ENCODE results near the gene IRF8. TPM values are rescaled to one million over a fixed set of nuclear protein-coding genes. Genes with fewer than 3 reads are reported as not detected.

Gene IRF8
- total RNA-seq, 1 experiment from 2014 or later, result 29.5 TPM

DNA sequence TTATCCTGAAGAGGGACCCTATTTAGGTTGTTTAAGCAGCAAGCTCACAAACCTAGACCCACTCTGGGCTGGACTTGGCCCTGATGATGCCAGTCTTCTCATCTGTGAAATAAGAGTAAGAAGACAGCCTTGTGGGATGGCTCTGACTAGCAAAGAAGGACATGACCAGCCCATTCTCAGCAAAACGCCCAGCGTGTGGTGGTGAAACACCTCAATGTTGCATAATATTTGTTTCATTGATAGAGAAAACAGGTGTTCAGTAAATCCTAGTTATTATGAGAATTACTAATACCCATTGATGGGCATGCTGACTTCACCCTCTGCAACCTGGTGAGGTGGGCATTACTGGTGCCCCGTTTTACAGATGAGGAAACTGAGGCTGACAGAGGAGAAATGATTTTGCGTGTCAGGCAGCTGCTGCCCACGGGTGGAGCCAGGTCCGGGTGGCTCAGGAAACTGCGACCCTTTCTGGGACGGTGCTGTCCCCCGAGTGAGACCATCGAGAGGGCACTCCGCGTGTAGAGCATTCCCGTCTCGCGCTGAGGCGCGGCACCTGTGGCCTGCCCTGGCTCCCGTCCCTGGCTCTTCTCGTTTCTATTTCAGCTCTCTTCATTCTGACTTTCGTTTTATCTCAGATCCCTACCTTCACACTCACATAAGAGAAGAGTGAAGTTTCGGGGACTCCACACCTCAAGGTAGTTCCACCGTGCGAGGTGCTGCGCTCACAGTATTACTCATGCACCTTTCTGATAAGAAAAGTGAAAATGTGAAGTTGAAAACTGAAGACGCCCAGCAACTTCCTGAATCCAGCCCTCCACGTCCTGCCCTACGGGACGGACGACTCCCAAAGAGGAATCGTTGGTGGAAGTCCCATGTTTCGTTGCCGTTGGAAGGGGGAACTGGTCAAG, 48.5 kb downstream of the IRF8 start:
- no peaks in the 10 kb centered on the region for H3K36me3 Mint-ChIP-seq (ENCODE audit: insufficient read depth, unreplicated experiment)
- POLR2A ChIA-PET, result no interaction called here
- CTCF ChIA-PET, result no interaction called here
- Histone ChIP-seq H3K4me3 (ENCODE audit: low read depth, low read length) (no peak overlapping the region), H3K27me3 (replicated peaks; ENCODE audit: control insufficient read depth, insufficient read depth, low read length) (no peaks in the 10 kb centered on the region), H3K9me3 (no peaks in the 10 kb centered on the region), H3K4me1 (no peaks in the 10 kb centered on the region), H3K36me3 (ENCODE audit: control insufficient read depth, insufficient read depth, low read length) (no peaks in the 10 kb centered on the region)
- TF ChIP-seq, protein P1, sequence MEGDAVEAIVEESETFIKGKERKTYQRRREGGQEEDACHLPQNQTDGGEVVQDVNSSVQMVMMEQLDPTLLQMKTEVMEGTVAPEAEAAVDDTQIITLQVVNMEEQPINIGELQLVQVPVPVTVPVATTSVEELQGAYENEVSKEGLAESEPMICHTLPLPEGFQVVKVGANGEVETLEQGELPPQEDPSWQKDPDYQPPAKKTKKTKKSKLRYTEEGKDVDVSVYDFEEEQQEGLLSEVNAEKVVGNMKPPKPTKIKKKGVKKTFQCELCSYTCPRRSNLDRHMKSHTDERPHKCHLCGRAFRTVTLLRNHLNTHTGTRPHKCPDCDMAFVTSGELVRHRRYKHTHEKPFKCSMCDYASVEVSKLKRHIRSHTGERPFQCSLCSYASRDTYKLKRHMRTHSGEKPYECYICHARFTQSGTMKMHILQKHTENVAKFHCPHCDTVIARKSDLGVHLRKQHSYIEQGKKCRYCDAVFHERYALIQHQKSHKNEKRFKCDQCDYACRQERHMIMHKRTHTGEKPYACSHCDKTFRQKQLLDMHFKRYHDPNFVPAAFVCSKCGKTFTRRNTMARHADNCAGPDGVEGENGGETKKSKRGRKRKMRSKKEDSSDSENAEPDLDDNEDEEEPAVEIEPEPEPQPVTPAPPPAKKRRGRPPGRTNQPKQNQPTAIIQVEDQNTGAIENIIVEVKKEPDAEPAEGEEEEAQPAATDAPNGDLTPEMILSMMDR (IDR thresholded peaks at IDR 0.05; ENCODE audit: insufficient read depth in 1 of 2, low read depth in 1 of 2, low read length in 1 of 2, severe bottlenecking in 1 of 2, unreplicated experiment in 1 of 2), result no peak
- H3K4me3 Mint-ChIP-seq (ENCODE audit: unreplicated experiment), result no peak overlapping the region
- no TSS peak for BruUV-seq (replicated peaks)
- H3K27me3 Mint-ChIP-seq (ENCODE audit: insufficient read depth, unreplicated experiment), result no peaks in the 10 kb centered on the region
- no peak for DNase-seq
- intact Hi-C loops (cut with micrococcal nuclease; ENCODE audit: unreplicated experiment), result no loop called here
- H3K27ac Mint-ChIP-seq (ENCODE audit: unreplicated experiment), result peak overlapping the region; percentile 8
- H3K9me3 Mint-ChIP-seq (ENCODE audit: unreplicated experiment), result no peaks in the 10 kb centered on the region
- no peaks in the 10 kb centered on the region for H3K4me1 Mint-ChIP-seq (ENCODE audit: low read depth, unreplicated experiment)

DNA sequence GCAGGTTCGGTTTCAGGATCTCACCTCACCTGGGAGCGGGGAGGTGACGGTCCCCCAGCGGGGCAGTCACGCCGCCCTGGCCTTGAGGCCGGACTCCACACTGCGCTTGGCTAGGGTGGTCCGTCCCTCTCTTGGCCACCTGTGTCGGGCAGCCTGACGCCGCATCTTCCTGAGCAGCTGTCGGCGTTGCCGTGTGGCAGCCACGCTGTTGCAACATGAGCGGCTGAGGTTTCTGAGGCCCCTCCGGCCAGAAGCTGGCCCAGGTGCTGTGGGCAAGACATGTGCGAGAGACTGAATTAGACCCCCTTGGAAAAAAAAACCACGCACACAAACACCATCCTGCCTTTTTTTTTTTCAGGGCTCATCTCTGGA, 49.2 kb downstream of the IRF8 start:
- TF ChIP-seq, protein P1 (IDR thresholded peaks at IDR 0.05; ENCODE audit: insufficient read depth in 1 of 2, low read depth in 1 of 2, low read length in 1 of 2, severe bottlenecking in 1 of 2, unreplicated experiment in 1 of 2), result no peak
- no peaks in the 10 kb centered on the region for H3K9me3 Mint-ChIP-seq (ENCODE audit: unreplicated experiment)
- intact Hi-C loops (cut with micrococcal nuclease; ENCODE audit: unreplicated experiment), result no loop called here
- POLR2A ChIA-PET, result no interaction called here
- Histone ChIP-seq H3K4me1 (no peaks in the 10 kb centered on the region), H3K9me3 (no peaks in the 10 kb centered on the region), H3K4me3 (ENCODE audit: low read depth, low read length) (no peak overlapping the region), H3K36me3 (ENCODE audit: control insufficient read depth, insufficient read depth, low read length) (no peaks in the 10 kb centered on the region), H3K27me3 (replicated peaks; ENCODE audit: control insufficient read depth, insufficient read depth, low read length) (no peaks in the 10 kb centered on the region)
- H3K4me1 Mint-ChIP-seq (ENCODE audit: low read depth, unreplicated experiment), result no peaks in the 10 kb centered on the region
- no peak overlapping the region for H3K27ac Mint-ChIP-seq (ENCODE audit: unreplicated experiment)
- BruUV-seq (replicated peaks), result no TSS peak
- H3K27me3 Mint-ChIP-seq (ENCODE audit: insufficient read depth, unreplicated experiment), result no peaks in the 10 kb centered on the region
- no peaks in the 10 kb centered on the region for H3K36me3 Mint-ChIP-seq (ENCODE audit: insufficient read depth, unreplicated experiment)
- no peak for DNase-seq
- no peak overlapping the region for H3K4me3 Mint-ChIP-seq (ENCODE audit: unreplicated experiment)
- CTCF ChIA-PET, result no interaction called here

DNA sequence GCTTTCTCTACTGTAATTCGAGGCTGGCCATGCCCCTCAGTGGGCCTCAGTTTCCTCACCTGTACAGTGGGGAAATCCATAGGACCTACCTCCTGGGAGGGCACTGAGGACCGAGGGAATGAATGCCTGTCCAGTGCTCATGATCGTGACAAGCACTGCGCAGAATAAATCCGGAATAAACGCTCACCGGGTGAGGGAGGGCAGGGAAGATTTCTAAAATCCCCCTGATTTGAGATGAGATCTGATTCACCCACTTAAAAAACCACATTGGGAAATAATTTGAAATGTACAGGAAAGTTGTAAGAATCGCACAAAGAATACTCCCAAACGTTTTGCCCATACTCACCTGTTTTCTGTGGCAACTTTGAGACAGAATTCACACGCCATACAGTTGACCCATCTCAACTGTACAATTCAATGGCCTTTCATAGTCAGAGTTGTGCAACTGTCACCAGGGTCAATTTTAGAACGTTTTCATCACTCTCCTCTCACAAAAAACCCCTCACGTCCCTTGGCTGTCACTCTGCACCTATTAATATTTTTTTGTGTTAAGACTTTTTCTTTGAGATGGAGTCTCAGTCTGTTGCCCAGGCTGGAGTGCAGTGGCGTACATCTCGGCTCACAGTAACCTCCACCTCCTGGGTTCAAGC, 49.8 kb downstream of the IRF8 start:
- CTCF ChIA-PET, result no interaction called here
- Histone ChIP-seq H3K4me3 (ENCODE audit: low read depth, low read length) (no peak overlapping the region), H3K4me1 (no peaks in the 10 kb centered on the region), H3K27me3 (replicated peaks; ENCODE audit: control insufficient read depth, insufficient read depth, low read length) (no peaks in the 10 kb centered on the region), H3K36me3 (ENCODE audit: control insufficient read depth, insufficient read depth, low read length) (no peaks in the 10 kb centered on the region), H3K9me3 (no peaks in the 10 kb centered on the region)
- DNase-seq, result no peak
- POLR2A ChIA-PET, result no interaction called here
- no peaks in the 10 kb centered on the region for H3K4me1 Mint-ChIP-seq (ENCODE audit: low read depth, unreplicated experiment)
- no peaks in the 10 kb centered on the region for H3K36me3 Mint-ChIP-seq (ENCODE audit: insufficient read depth, unreplicated experiment)
- TF ChIP-seq, protein P1 (IDR thresholded peaks at IDR 0.05; ENCODE audit: insufficient read depth in 1 of 2, low read depth in 1 of 2, low read length in 1 of 2, severe bottlenecking in 1 of 2, unreplicated experiment in 1 of 2), result no peak
- no peak overlapping the region for H3K4me3 Mint-ChIP-seq (ENCODE audit: unreplicated experiment)
- H3K27ac Mint-ChIP-seq (ENCODE audit: unreplicated experiment), result no peak overlapping the region
- intact Hi-C loops (cut with micrococcal nuclease; ENCODE audit: unreplicated experiment), result no loop called here
- H3K9me3 Mint-ChIP-seq (ENCODE audit: unreplicated experiment), result no peaks in the 10 kb centered on the region
- H3K27me3 Mint-ChIP-seq (ENCODE audit: insufficient read depth, unreplicated experiment), result no peaks in the 10 kb centered on the region
- no TSS peak for BruUV-seq (replicated peaks)

Measured in Caco-2 (cell line).